GM23338 (cell line): Measurements from ENCODE around the gene RTP5. TPM values are rescaled to one million over a fixed set of nuclear protein-coding genes. Genes with fewer than 3 reads are reported as not detected.

Experiments
- ATAC-seq: fragments of 200-7000 bp; cut with Tn5 transposase; 3 replicates; pipeline ENCODE4 v1.9.1; 2020
- DNase-seq: peaks from one replicate; pipeline ENCODE4 v3.0.0-alpha.2; 2015; ENCODE audit warnings: low spot score
- H2AFZ ChIP-seq: fragments of 200-600 bp; sonication (generic); 2 replicates; pipeline ENCODE4 v1.8.0; 2016; ENCODE audit warnings: antibody characterized with exemption, mild to moderate bottlenecking, moderate library complexity
- H3F3A ChIP-seq: fragments of 200-600 bp; sonication (generic); replicated peaks from 2 replicates; pipeline ENCODE4 v1.8.0; 2017; ENCODE audit warnings: antibody characterized with exemption, mixed run types, low read depth
- H3K27ac ChIP-seq: fragments of 200-600 bp; sonication (generic); 2 replicates; pipeline ENCODE4 v1.6.1; 2016; ENCODE audit warnings: low read depth
- H3K27me3 ChIP-seq: fragments of 200-600 bp; sonication (generic); 2 replicates; pipeline ENCODE4 v1.8.0; 2016; ENCODE audit warnings: mild to moderate bottlenecking, mixed run types, moderate library complexity; ENCODE audit not compliant: insufficient read depth
- H3K36me3 ChIP-seq: fragments of 200-600 bp; sonication (generic); 2 replicates; pipeline ENCODE4 v1.8.0; 2016; ENCODE audit warnings: mild to moderate bottlenecking; ENCODE audit not compliant: insufficient read depth
- H3K4me1 ChIP-seq: fragments of 200-600 bp; sonication (generic); 2 replicates; pipeline ENCODE4 v1.8.0; 2016; ENCODE audit warnings: mild to moderate bottlenecking, moderate library complexity; ENCODE audit not compliant: insufficient read depth
- H3K4me2 ChIP-seq: fragments of 200-600 bp; sonication (generic); 2 replicates; pipeline ENCODE4 v1.7.1; 2017; ENCODE audit warnings: mixed run types
- H3K4me3 ChIP-seq: fragments of 200-600 bp; sonication (generic); 2 replicates; pipeline ENCODE4 v1.6.1; 2016; ENCODE audit warnings: mixed run types
- H3K79me2 ChIP-seq: fragments of 200-600 bp; sonication (generic); replicated peaks from 2 replicates; pipeline ENCODE4 v1.8.0; 2017; ENCODE audit warnings: mild to moderate bottlenecking; ENCODE audit not compliant: insufficient read depth
- H3K9me2 ChIP-seq: fragments of 200-600 bp; sonication (generic); 2 replicates; pipeline ENCODE4 v1.8.0; 2017; ENCODE audit not compliant: insufficient read depth
- H4K20me1 ChIP-seq: fragments of 200-600 bp; sonication (generic); replicated peaks from 2 replicates; pipeline ENCODE4 v1.8.0; 2017; ENCODE audit warnings: mild to moderate bottlenecking; ENCODE audit not compliant: insufficient read depth
- H3K27ac Mint-ChIP-seq: 2 replicates; pipeline ENCODE4 v1.8.0; 2020; ENCODE audit warnings: inconsistent platforms, mild to moderate bottlenecking, moderate library complexity, mixed read lengths
- H3K27me3 Mint-ChIP-seq: 3 replicates; pipeline ENCODE4 v1.8.0; 2022; ENCODE audit warnings: low read depth, mild to moderate bottlenecking, moderate library complexity, mixed read lengths, inconsistent platforms; ENCODE audit not compliant: insufficient read depth, poor library complexity
- H3K36me3 Mint-ChIP-seq: 3 replicates; pipeline ENCODE4 v1.8.0; 2021; ENCODE audit warnings: low read depth, mild to moderate bottlenecking, inconsistent platforms, moderate library complexity, mixed read lengths
- H3K4me1 Mint-ChIP-seq: 3 replicates; pipeline ENCODE4 v1.8.0; 2020; ENCODE audit warnings: mild to moderate bottlenecking, inconsistent platforms, mixed read lengths
- H3K4me3 Mint-ChIP-seq: 3 replicates; pipeline ENCODE4 v1.8.0; 2021; ENCODE audit warnings: moderate library complexity, mild to moderate bottlenecking, inconsistent platforms, mixed read lengths
- H3K9me3 Mint-ChIP-seq: 3 replicates; pipeline ENCODE4 v1.8.0; 2020; ENCODE audit warnings: moderate library complexity, mild to moderate bottlenecking, inconsistent platforms, mixed read lengths
- CREB1 ChIP-seq: fragments of 250-450 bp; sonication (Bioruptor Pico); IDR thresholded peaks from 2 replicates; pipeline ENCODE4 v1.5.0; 2020; ENCODE audit warnings: low read depth, mild to moderate bottlenecking, moderate library complexity
- CTCF ChIP-seq, 2 experiments: fragments of 200-600 bp in 1 of 2; sonication (generic) in 1 of 2; conservative IDR thresholded peaks; 2 replicates each; pipeline versions ENCODE4 v1.5.1 to v1.6.1; 2016 to 2017; ENCODE audit warnings: antibody characterized with exemption in 2 of 2, low read depth in 2 of 2, mild to moderate bottlenecking in 2 of 2, moderate library complexity in 1 of 2
- EZH2 ChIP-seq: fragments of 200-600 bp; sonication (generic); IDR thresholded peaks from one replicate; pipeline ENCODE4 v1.8.0; 2017; ENCODE audit warnings: antibody characterized with exemption, mild to moderate bottlenecking, low read depth; ENCODE audit not compliant: unreplicated experiment
- EZH2phosphoT487 ChIP-seq: fragments of 200-600 bp; sonication (generic); IDR thresholded peaks from one replicate; pipeline ENCODE4 v1.8.1; 2018; ENCODE audit warnings: antibody characterized with exemption; ENCODE audit not compliant: unreplicated experiment
- JUNB ChIP-seq: IDR thresholded peaks from one replicate; pipeline ENCODE4 v1.6.1; 2016; ENCODE audit warnings: antibody characterized with exemption; ENCODE audit not compliant: unreplicated experiment
- STAT1 ChIP-seq: IDR thresholded peaks from one replicate; pipeline ENCODE4 v1.6.1; 2016; ENCODE audit warnings: antibody characterized with exemption; ENCODE audit not compliant: unreplicated experiment
- ZNF114 ChIP-seq: fragments of 250-450 bp; sonication (Bioruptor Pico); IDR thresholded peaks from 2 replicates; pipeline ENCODE4 v1.5.0; 2020; ENCODE audit warnings: mild to moderate bottlenecking, moderate library complexity
- ZNF331 ChIP-seq: fragments of 250-450 bp; sonication (Bioruptor Pico); IDR thresholded peaks from 2 replicates; pipeline ENCODE4 v1.5.0; 2020; ENCODE audit warnings: low read depth, mild to moderate bottlenecking, moderate library complexity
- ZNF462 ChIP-seq: fragments of 250-450 bp; sonication (Bioruptor Pico); IDR thresholded peaks from 2 replicates; pipeline ENCODE4 v1.5.0; 2020; ENCODE audit warnings: mild to moderate bottlenecking, moderate library complexity
- polyA plus RNA-seq: library from polyadenylated mRNA; unstranded; fragments of >200 nt; fragmentation: Nextera tagmentation; extraction: Ambion mirVana; gene quantifications from 2 replicates; pipeline ENCODE4 v1.2.1, GENCODE V29; 2016
- total RNA-seq: library from RNA; depleted of rRNA; stranded (reverse); fragments of >200 nt; shearing (Covaris generic); gene quantifications from 2 replicates; pipeline ENCODE4 v1.2.3, GENCODE V29; 2014

The RTP5 gene
- total and polyA plus RNA-seq, 2 experiments from 2014 or later, result not detected

- TF ChIP-seq CREB1 (CRISPR knock-in tag), result no peak
- no peaks in the 10 kb centered on the region for H3K36me3 Mint-ChIP-seq
- no peak overlapping the region for H2AFZ ChIP-seq
- no peaks in the 10 kb centered on the region for H3K36me3 ChIP-seq
- H3K27me3 Mint-ChIP-seq, result peaks cover 9% of the 10 kb centered on the region
- H3K4me3 Mint-ChIP-seq, result no peak overlapping the region
- no peak overlapping the region for H3K27ac Mint-ChIP-seq
- no peak overlapping the region for H3K4me2 ChIP-seq
- H3K4me1 ChIP-seq, result no peaks in the 10 kb centered on the region
- no peaks in the 10 kb centered on the region for H3K79me2 ChIP-seq
- no peaks in the 10 kb centered on the region for H4K20me1 ChIP-seq
- no peak overlapping the region for H3K4me3 ChIP-seq
- H3K27me3 ChIP-seq, result no peaks in the 10 kb centered on the region
- no peaks in the 10 kb centered on the region for H3K9me2 ChIP-seq
- ATAC-seq, result no peak
- no peaks in the 10 kb centered on the region for H3K9me3 Mint-ChIP-seq
- no peaks in the 10 kb centered on the region for H3F3A ChIP-seq
- H3K4me1 Mint-ChIP-seq, result no peaks in the 10 kb centered on the region
- no peak for DNase-seq
- H3K27ac ChIP-seq, result no peak overlapping the region
Measured at GRCh38 chr2:241851325-241852115, 18.0 kb upstream of the RTP5 start.

- no peaks in the 10 kb centered on the region for H3K36me3 Mint-ChIP-seq
- no peak for TF ChIP-seq ZNF114 (CRISPR knock-in tag)
- TF ChIP-seq CTCF (conservative IDR thresholded peaks at IDR 0.05; ENCODE audit: low read depth in 2 of 2), result no peak
- no peak for TF ChIP-seq STAT1
- TF ChIP-seq ZNF331 (CRISPR knock-in tag), result no peak
- no peak for TF ChIP-seq EZH2
- TF ChIP-seq EZH2phosphoT487, result no peak
- TF ChIP-seq JUNB, result no peak
- no peak for TF ChIP-seq ZNF462
Measured at GRCh38 chr2:241852116-241852980, 17.2 kb upstream of the RTP5 start.

More at GRCh38 chr2:241852116-241852980, 17.2 kb upstream of the RTP5 start:
- Histone ChIP-seq H3F3A (no peaks in the 10 kb centered on the region), H3K27me3 (no peaks in the 10 kb centered on the region), H4K20me1 (no peaks in the 10 kb centered on the region), H3K4me2 (no peak overlapping the region), H3K4me3 (no peak overlapping the region), H3K27ac (no peak overlapping the region), H3K79me2 (no peaks in the 10 kb centered on the region), H3K9me2 (no peaks in the 10 kb centered on the region), H3K36me3 (no peaks in the 10 kb centered on the region), H2AFZ (no peak overlapping the region), H3K4me1 (no peaks in the 10 kb centered on the region)
- no peaks in the 10 kb centered on the region for H3K4me1 Mint-ChIP-seq
- no peak overlapping the region for H3K27ac Mint-ChIP-seq
- no peaks in the 10 kb centered on the region for H3K9me3 Mint-ChIP-seq
- DNase-seq (no peak), ATAC-seq (no peak)
- no peak overlapping the region for H3K4me3 Mint-ChIP-seq
- H3K27me3 Mint-ChIP-seq, result peaks cover 6% of the 10 kb centered on the region
